H9 (cell line): Measurements from ENCODE around the gene TDRD9. TPM values are rescaled to one million over a fixed set of nuclear protein-coding genes. Genes with fewer than 3 reads are reported as not detected.

ENCODE experiments used
- DNase-seq: peaks from one replicate; pipeline ENCODE4 v3.0.0-alpha.2; 2017
- H2AFZ ChIP-seq: one replicate; pipeline ENCODE4 v1.6.1; 2013; ENCODE audit warnings: mild to moderate bottlenecking, low read length, control low read depth, moderate library complexity
- H2AK5ac ChIP-seq: 2 replicates; pipeline ENCODE4 v1.6.1; 2013; ENCODE audit warnings: low read length, control low read depth, mixed read lengths; ENCODE audit not compliant: insufficient read length
- H2BK120ac ChIP-seq: one replicate; pipeline ENCODE4 v1.6.1; 2013; ENCODE audit warnings: low read depth, mild to moderate bottlenecking, low read length, control low read depth, inconsistent platforms; ENCODE audit not compliant: poor library complexity, severe bottlenecking
- H2BK12ac ChIP-seq: 2 replicates; pipeline ENCODE4 v1.6.1; 2013; ENCODE audit warnings: low read length, control low read depth, mixed read lengths, low read depth; ENCODE audit not compliant: insufficient read length
- H2BK15ac ChIP-seq: 2 replicates; pipeline ENCODE4 v1.6.1; 2013; ENCODE audit warnings: low read depth, low read length, control low read depth
- H2BK20ac ChIP-seq: one replicate; pipeline ENCODE4 v1.6.1; 2013; ENCODE audit warnings: low read depth, mild to moderate bottlenecking, low read length, control low read depth, inconsistent platforms; ENCODE audit not compliant: poor library complexity, severe bottlenecking
- H2BK5ac ChIP-seq: 2 replicates; pipeline ENCODE4 v1.6.1; 2013; ENCODE audit warnings: low read length, control low read depth, mixed read lengths; ENCODE audit not compliant: insufficient read length
- H3K14ac ChIP-seq: 2 replicates; pipeline ENCODE4 v1.6.1; 2013; ENCODE audit warnings: low read length, control low read depth; ENCODE audit not compliant: insufficient read depth
- H3K18ac ChIP-seq: 2 replicates; pipeline ENCODE4 v1.6.1; 2013; ENCODE audit warnings: low read depth, mild to moderate bottlenecking, mixed read lengths, low read length, control low read depth; ENCODE audit not compliant: insufficient read length
- H3K23ac ChIP-seq: 2 replicates; pipeline ENCODE4 v1.6.1; 2013; ENCODE audit warnings: low read length, control low read depth, mixed read lengths, low read depth; ENCODE audit not compliant: insufficient read length
- H3K23me2 ChIP-seq: 2 replicates; pipeline ENCODE4 v1.6.1; 2013; ENCODE audit warnings: low read depth, mild to moderate bottlenecking, mixed read lengths, low read length, control low read depth; ENCODE audit not compliant: insufficient read length, poor library complexity, severe bottlenecking
- H3K27ac ChIP-seq: 2 replicates; pipeline ENCODE4 v1.5.1; 2013; ENCODE audit warnings: low read length, control low read depth, mixed read lengths, low read depth; ENCODE audit not compliant: insufficient read length
- H3K27me3 ChIP-seq: 2 replicates; pipeline ENCODE4 v1.6.1; 2013; ENCODE audit warnings: low read length, control low read depth, inconsistent platforms; ENCODE audit not compliant: insufficient read depth
- H3K4ac ChIP-seq: 2 replicates; pipeline ENCODE4 v1.6.1; 2013; ENCODE audit warnings: low read depth, mild to moderate bottlenecking, control low read depth, inconsistent platforms, low read length, moderate library complexity
- H3K4me1 ChIP-seq: 2 replicates; pipeline ENCODE4 v1.6.1; 2013; ENCODE audit warnings: low read length, control low read depth, inconsistent platforms; ENCODE audit not compliant: insufficient read depth
- H3K4me2 ChIP-seq: 2 replicates; pipeline ENCODE4 v1.6.1; 2013; ENCODE audit warnings: low read length, control low read depth, mixed read lengths; ENCODE audit not compliant: insufficient read length, insufficient read depth
- H3K56ac ChIP-seq: 2 replicates; pipeline ENCODE4 v1.6.1; 2013; ENCODE audit warnings: low read depth, mild to moderate bottlenecking, mixed read lengths, low read length, control low read depth; ENCODE audit not compliant: insufficient read length
- H3K79me1 ChIP-seq: 2 replicates; pipeline ENCODE4 v1.6.1; 2013; ENCODE audit warnings: low read depth, mild to moderate bottlenecking, moderate library complexity, low read length, control low read depth, inconsistent platforms; ENCODE audit not compliant: insufficient read depth, poor library complexity, severe bottlenecking
- H3K79me2 ChIP-seq: 2 replicates; pipeline ENCODE4 v1.6.1; 2013; ENCODE audit warnings: low read length, control low read depth, inconsistent platforms; ENCODE audit not compliant: insufficient read depth
- H3K9ac ChIP-seq: 2 replicates; pipeline ENCODE4 v1.6.1; 2013; ENCODE audit warnings: low read length, control low read depth, mixed read lengths; ENCODE audit not compliant: insufficient read length; ENCODE audit errors: extremely low read depth
- H3K9me3 ChIP-seq: one replicate; pipeline ENCODE4 v1.6.1; 2013; ENCODE audit warnings: low read depth, low read length, inconsistent platforms; ENCODE audit not compliant: control insufficient read depth
- H3T11ph ChIP-seq: one replicate; pipeline ENCODE4 v1.6.1; 2013; ENCODE audit warnings: mild to moderate bottlenecking, low read length, control low read depth, inconsistent platforms
- H4K20me1 ChIP-seq: one replicate; pipeline ENCODE4 v1.6.1; 2013; ENCODE audit not compliant: control insufficient read depth, insufficient read length, insufficient read depth
- H4K5ac ChIP-seq: 2 replicates; pipeline ENCODE4 v1.6.1; 2013; ENCODE audit warnings: low read depth, mild to moderate bottlenecking, mixed read lengths, low read length, control low read depth; ENCODE audit not compliant: insufficient read length
- H4K8ac ChIP-seq: replicated peaks from 2 replicates; pipeline ENCODE4 v1.6.1; 2013; ENCODE audit warnings: low read length, control low read depth, mixed read lengths, low read depth; ENCODE audit not compliant: insufficient read length
- H4K91ac ChIP-seq: 2 replicates; pipeline ENCODE4 v1.6.1; 2013; ENCODE audit warnings: low read depth, mild to moderate bottlenecking, moderate library complexity, mixed read lengths, low read length, control low read depth; ENCODE audit not compliant: insufficient read length
- H3K27ac Mint-ChIP-seq, 3 experiments: 2 replicates in 2 of 3; 3 replicates in 1 of 3; pipeline ENCODE4 v1.8.0; 2020 to 2021; ENCODE audit warnings: mixed read lengths in 3 of 3, mild to moderate bottlenecking in 1 of 3, moderate library complexity in 1 of 3
- H3K27me3 Mint-ChIP-seq: 2 replicates; pipeline ENCODE4 v1.8.0; 2021; ENCODE audit warnings: low read depth, mild to moderate bottlenecking, moderate library complexity, mixed read lengths
- H3K36me3 Mint-ChIP-seq, 3 experiments: 2 replicates in 2 of 3; 3 replicates in 1 of 3; pipeline ENCODE4 v1.8.0; 2020 to 2021; ENCODE audit warnings: low read depth in 3 of 3, mixed read lengths in 3 of 3; ENCODE audit not compliant: insufficient read depth in 1 of 3
- H3K4me1 Mint-ChIP-seq, 2 experiments: 2 replicates each; pipeline ENCODE4 v1.8.0; 2020; ENCODE audit warnings: mixed read lengths in 2 of 2
- H3K4me3 Mint-ChIP-seq, 2 experiments: 2 replicates in 1 of 2; 3 replicates in 1 of 2; pipeline ENCODE4 v1.8.0; 2020 to 2021; ENCODE audit warnings: mild to moderate bottlenecking in 2 of 2, mixed read lengths in 2 of 2, moderate library complexity in 1 of 2
- H3K9me3 Mint-ChIP-seq, 2 experiments: 2 replicates in 1 of 2; 3 replicates in 1 of 2; pipeline ENCODE4 v1.8.0; 2020; ENCODE audit warnings: mild to moderate bottlenecking in 2 of 2, mixed read lengths in 2 of 2, moderate library complexity in 1 of 2
- WGBS: extraction: QIAGEN DNeasy Blood & Tissue Kit; methylation state at CpG from one replicate; pipeline ENCODE4 v1.1.7; 2013; ENCODE audit warnings: missing lambda C conversion rate, low lambda C conversion rate, mixed read lengths; ENCODE audit not compliant: insufficient read length; ENCODE audit errors: extremely low coverage; 5-methylcytosine and 5-hydroxymethylcytosine counted together
- total RNA-seq: library from RNA; stranded (reverse); gene quantifications from 2 replicates; pipeline ENCODE4 v1.2.1, GENCODE V29; 2021
- TF ChIP-seq, protein P1 (sequence below): fragments of 200-600 bp; sonication (generic); conservative IDR thresholded peaks from 3 replicates; pipeline ENCODE4 v1.8.0; 2021; ENCODE audit warnings: antibody characterized with exemption, mild to moderate bottlenecking

Gene TDRD9
- total RNA-seq, 1 experiment from 2014 or later: not detected

DNA sequence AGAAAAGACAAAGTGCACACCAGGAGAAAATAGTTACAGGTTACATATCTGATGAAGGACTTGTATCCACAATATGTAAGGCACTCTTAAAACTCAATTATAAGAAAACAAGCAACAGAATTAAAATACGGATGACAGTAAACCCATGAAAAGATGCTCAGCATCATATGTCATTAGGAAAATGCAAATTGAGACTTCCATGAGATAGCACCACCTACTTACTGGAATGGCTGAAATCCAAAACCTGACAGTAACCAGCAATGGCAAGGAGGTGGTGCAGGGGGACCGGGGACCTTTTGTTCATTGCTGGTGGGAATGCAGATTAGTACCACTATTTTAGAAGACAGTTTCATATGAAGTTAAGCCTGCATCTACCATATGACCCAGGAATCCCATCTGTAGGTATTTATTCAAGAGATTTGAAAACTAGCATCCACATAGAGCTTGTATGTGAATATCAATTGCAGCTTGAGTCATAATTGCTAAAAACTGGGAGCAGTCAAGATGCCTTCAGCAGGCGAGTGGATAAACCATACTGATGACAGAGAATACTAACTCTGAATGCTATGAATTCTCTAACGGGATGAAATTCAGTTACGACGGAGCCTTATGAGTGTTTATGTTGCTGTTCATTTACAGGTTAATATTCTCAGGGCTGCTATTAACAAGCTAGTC lies 113.3 kb downstream of the TDRD9 start:
- H3K4me3 Mint-ChIP-seq: no peak overlapping the region
- no peaks in the 10 kb centered on the region for H4K20me1 ChIP-seq
- H3K27ac ChIP-seq: no peak overlapping the region

More for the DNA sequence above, 113.3 kb downstream of the TDRD9 start:
- Histone ChIP-seq H4K8ac (no peak overlapping the region), H3K4me2 (no peak overlapping the region), H3K79me1 (no peaks in the 10 kb centered on the region), H2AFZ (no peak overlapping the region), H3K56ac (no peak overlapping the region), H3K27me3 (no peaks in the 10 kb centered on the region), H2BK5ac (no peak overlapping the region), H4K91ac (no peak overlapping the region), H3K4ac (no peak overlapping the region), H3K23ac (no peak overlapping the region), H4K5ac (no peak overlapping the region), H3K9ac (no peak overlapping the region), H2AK5ac (no peak overlapping the region), H3K14ac (no peak overlapping the region), H3T11ph (no peak overlapping the region), H2BK20ac (no peak overlapping the region), H2BK12ac (no peak overlapping the region), H3K79me2 (no peaks in the 10 kb centered on the region), H2BK15ac (no peak overlapping the region), H3K18ac (no peak overlapping the region), H3K9me3 (no peaks in the 10 kb centered on the region), H2BK120ac (no peak overlapping the region), H3K4me1 (no peaks in the 10 kb centered on the region), H3K23me2 (no peaks in the 10 kb centered on the region)
- Mint-ChIP-seq H3K27ac (no peak overlapping the region), H3K4me1 (no peaks in the 10 kb centered on the region), H3K9me3 (no peaks in the 10 kb centered on the region; a peak in 1 of 5 replicates), H3K36me3 (no peaks in the 10 kb centered on the region; a peak in 1 of 7 replicates), H3K27me3 (peaks cover 9% of the 10 kb centered on the region)
- TF ChIP-seq, protein P1, sequence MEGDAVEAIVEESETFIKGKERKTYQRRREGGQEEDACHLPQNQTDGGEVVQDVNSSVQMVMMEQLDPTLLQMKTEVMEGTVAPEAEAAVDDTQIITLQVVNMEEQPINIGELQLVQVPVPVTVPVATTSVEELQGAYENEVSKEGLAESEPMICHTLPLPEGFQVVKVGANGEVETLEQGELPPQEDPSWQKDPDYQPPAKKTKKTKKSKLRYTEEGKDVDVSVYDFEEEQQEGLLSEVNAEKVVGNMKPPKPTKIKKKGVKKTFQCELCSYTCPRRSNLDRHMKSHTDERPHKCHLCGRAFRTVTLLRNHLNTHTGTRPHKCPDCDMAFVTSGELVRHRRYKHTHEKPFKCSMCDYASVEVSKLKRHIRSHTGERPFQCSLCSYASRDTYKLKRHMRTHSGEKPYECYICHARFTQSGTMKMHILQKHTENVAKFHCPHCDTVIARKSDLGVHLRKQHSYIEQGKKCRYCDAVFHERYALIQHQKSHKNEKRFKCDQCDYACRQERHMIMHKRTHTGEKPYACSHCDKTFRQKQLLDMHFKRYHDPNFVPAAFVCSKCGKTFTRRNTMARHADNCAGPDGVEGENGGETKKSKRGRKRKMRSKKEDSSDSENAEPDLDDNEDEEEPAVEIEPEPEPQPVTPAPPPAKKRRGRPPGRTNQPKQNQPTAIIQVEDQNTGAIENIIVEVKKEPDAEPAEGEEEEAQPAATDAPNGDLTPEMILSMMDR: no peak
- DNase-seq: no peak
- no CpG with 5 or more reads among the region's 6 CpGs for WGBS
